IMR-90 (cell line): ENCODE measurements around the gene VPS39. TPM values are rescaled to one million over a fixed set of nuclear protein-coding genes. Genes with fewer than 3 reads are reported as not detected.

Source experiments
- ATAC-seq: fragments of 200-7000 bp; cut with Tn5 transposase; 2 replicates; pipeline ENCODE4 v1.9.1; 2020; ENCODE audit warnings: low read depth, mild to moderate bottlenecking, moderate library complexity
- BruUV-seq: library from RNA; stranded (reverse); fragments of 400-500 nt; replicated peaks from 2 replicates; lab custom pipeline; 2021; lab: Mats Ljungman, UMichigan
- CTCF ChIA-PET: fragments of 300-600 bp; formaldehyde crosslinking; extraction: SDS; loops from one replicate; lab custom pipeline; 2021; ENCODE audit warnings: antibody characterized with exemption; lab: Yijun Ruan, JAX
- POLR2A ChIA-PET: fragments of 300-600 bp; sonication (Branson Sonifier 250); formaldehyde crosslinking; loops from one replicate; lab custom pipeline; 2022; ENCODE audit warnings: antibody characterized with exemption; ENCODE audit not compliant: unreplicated experiment; lab: Charles Lee
- DNase-seq: peaks from one replicate; pipeline ENCODE4 v3.0.0; 2013
- H2AFZ ChIP-seq: replicated peaks from 2 replicates; pipeline ENCODE3; 2013; ENCODE audit warnings: low read length, mild to moderate bottlenecking; ENCODE audit not compliant: poor library complexity
- H2AK5ac ChIP-seq: 2 replicates; pipeline ENCODE4 v1.6.1; 2013; ENCODE audit warnings: low read depth, low read length, inconsistent platforms
- H2AK9ac ChIP-seq: replicated peaks from 2 replicates; pipeline ENCODE3; 2013; ENCODE audit warnings: mild to moderate bottlenecking, low read depth, low read length, moderate library complexity; ENCODE audit not compliant: poor library complexity
- H2BK120ac ChIP-seq: 2 replicates; pipeline ENCODE4 v1.6.1; 2013; ENCODE audit warnings: low read depth, low read length, inconsistent platforms
- H2BK15ac ChIP-seq: 3 replicates; pipeline ENCODE4 v1.6.1; 2013; ENCODE audit warnings: low read depth, low read length, inconsistent platforms
- H2BK20ac ChIP-seq: 2 replicates; pipeline ENCODE4 v1.6.1; 2013; ENCODE audit warnings: low read depth, mild to moderate bottlenecking, inconsistent platforms, low read length, moderate library complexity
- H2BK5ac ChIP-seq: 2 replicates; pipeline ENCODE4 v1.6.1; 2013; ENCODE audit warnings: mild to moderate bottlenecking, low read depth, low read length, inconsistent platforms; ENCODE audit not compliant: poor library complexity, severe bottlenecking
- H3K14ac ChIP-seq: replicated peaks from 2 replicates; pipeline ENCODE4 v1.6.1; 2013; ENCODE audit warnings: low read depth, low read length, inconsistent platforms
- H3K18ac ChIP-seq: 2 replicates; pipeline ENCODE4 v1.6.1; 2013; ENCODE audit warnings: low read depth, low read length, control low read depth
- H3K23ac ChIP-seq: 2 replicates; pipeline ENCODE4 v1.6.1; 2013; ENCODE audit warnings: low read depth, low read length, inconsistent platforms
- H3K27ac ChIP-seq: 2 replicates; pipeline ENCODE4 v1.5.1; 2013; ENCODE audit warnings: mild to moderate bottlenecking, control low read depth, low read length; ENCODE audit not compliant: insufficient read depth
- H3K27me3 ChIP-seq: 2 replicates; pipeline ENCODE4 v1.6.1; 2013; ENCODE audit warnings: low read length; ENCODE audit not compliant: control insufficient read depth, insufficient read depth
- H3K36me3 ChIP-seq: 2 replicates; pipeline ENCODE4 v1.6.1; 2013; ENCODE audit warnings: low read length, mixed read lengths; ENCODE audit not compliant: control insufficient read depth, insufficient read depth
- H3K4ac ChIP-seq: 2 replicates; pipeline ENCODE4 v1.6.1; 2013; ENCODE audit warnings: low read depth, low read length, inconsistent platforms
- H3K4me1 ChIP-seq: 2 replicates; pipeline ENCODE4 v1.6.1; 2013; ENCODE audit warnings: low read length, mixed read lengths; ENCODE audit not compliant: control insufficient read depth, insufficient read depth
- H3K4me2 ChIP-seq: 2 replicates; pipeline ENCODE4 v1.6.1; 2013; ENCODE audit warnings: low read depth, mild to moderate bottlenecking, control low read depth, low read length, moderate library complexity
- H3K4me3 ChIP-seq: 2 replicates; pipeline ENCODE4 v1.5.1; 2013; ENCODE audit warnings: low read depth, mild to moderate bottlenecking, control low read depth, low read length, moderate library complexity; ENCODE audit not compliant: insufficient read depth
- H3K56ac ChIP-seq: 2 replicates; pipeline ENCODE4 v1.6.1; 2013; ENCODE audit warnings: low read length, inconsistent platforms; ENCODE audit not compliant: insufficient read depth; ENCODE audit errors: extremely low read depth
- H3K79me1 ChIP-seq, 2 experiments: 2 replicates each; pipeline ENCODE4 v1.6.1; 2013; ENCODE audit warnings: low read length in 2 of 2, inconsistent platforms in 1 of 2, low read depth in 1 of 2
- H3K9ac ChIP-seq: 2 replicates; pipeline ENCODE4 v1.6.1; 2013; ENCODE audit warnings: low read depth, low read length, control low read depth
- H3K9me1 ChIP-seq: 2 replicates; pipeline ENCODE4 v1.6.1; 2013; ENCODE audit warnings: low read length, inconsistent platforms; ENCODE audit not compliant: insufficient read depth
- H3K9me3 ChIP-seq: 2 replicates; pipeline ENCODE4 v1.6.1; 2013; ENCODE audit warnings: low read length; ENCODE audit not compliant: control insufficient read depth, insufficient read depth
- H4K20me1 ChIP-seq: 2 replicates; pipeline ENCODE4 v1.6.1; 2013; ENCODE audit warnings: low read length, inconsistent platforms; ENCODE audit not compliant: insufficient read depth
- H4K5ac ChIP-seq: 2 replicates; pipeline ENCODE4 v1.6.1; 2013; ENCODE audit warnings: mild to moderate bottlenecking, low read depth, low read length, control low read depth
- H4K8ac ChIP-seq, 2 experiments: 2 replicates each; pipeline ENCODE4 v1.6.1; 2013; ENCODE audit warnings: low read depth in 2 of 2, low read length in 2 of 2, control low read depth in 1 of 2, inconsistent platforms in 1 of 2
- H4K91ac ChIP-seq: 2 replicates; pipeline ENCODE4 v1.6.1; 2013; ENCODE audit warnings: low read depth, low read length, inconsistent platforms; ENCODE audit not compliant: insufficient read depth
- BHLHE40 ChIP-seq: fragments of 150-350 bp; IDR thresholded peaks from 2 replicates; pipeline ENCODE4 v1.6.1; 2016; ENCODE audit warnings: mild to moderate bottlenecking, low read depth, low read length
- CEBPB ChIP-seq: IDR thresholded peaks from 2 replicates; pipeline ENCODE4 v1.6.1; 2012; ENCODE audit warnings: low read depth, low read length, improper control_type of control experiment
- CHD1 ChIP-seq: IDR thresholded peaks from 2 replicates; pipeline ENCODE4 v1.6.1; 2012; ENCODE audit warnings: low read depth, low read length, improper control_type of control experiment
- MAFK ChIP-seq: IDR thresholded peaks from 2 replicates; pipeline ENCODE4 v1.6.1; 2012; ENCODE audit warnings: low read depth, low read length, improper control_type of control experiment
- MAZ ChIP-seq: IDR thresholded peaks from 2 replicates; pipeline ENCODE4 v1.6.1; 2012; ENCODE audit warnings: low read depth, mild to moderate bottlenecking, low read length, improper control_type of control experiment, moderate library complexity, borderline replicate concordance
- MXI1 ChIP-seq: IDR thresholded peaks from 2 replicates; pipeline ENCODE4 v1.6.1; 2012; ENCODE audit warnings: low read depth, mild to moderate bottlenecking, low read length, moderate library complexity, borderline replicate concordance
- NFE2L2 ChIP-seq: fragments of 150-350 bp; IDR thresholded peaks from 2 replicates; pipeline ENCODE4 v1.6.1; 2016; ENCODE audit warnings: low read depth, mild to moderate bottlenecking, low read length
- POLR2A ChIP-seq: IDR thresholded peaks from 2 replicates; pipeline ENCODE4 v1.6.1; 2012; ENCODE audit warnings: mild to moderate bottlenecking, low read depth, low read length
- RAD21 ChIP-seq: IDR thresholded peaks from 2 replicates; pipeline ENCODE4 v1.6.1; 2012; ENCODE audit warnings: low read length, improper control_type of control experiment
- RCOR1 ChIP-seq: IDR thresholded peaks from 2 replicates; pipeline ENCODE4 v1.6.1; 2012; ENCODE audit warnings: mild to moderate bottlenecking, low read length, improper control_type of control experiment; ENCODE audit not compliant: insufficient replicate concordance
- RFX5 ChIP-seq: IDR thresholded peaks from 2 replicates; pipeline ENCODE4 v1.8.0; 2012; ENCODE audit warnings: low read depth, mild to moderate bottlenecking, low read length, moderate library complexity
- SMC3 ChIP-seq: fragments of 150-350 bp; IDR thresholded peaks from 2 replicates; pipeline ENCODE4 v1.6.1; 2016; ENCODE audit warnings: low read depth, mild to moderate bottlenecking, antibody characterized with exemption, low read length, moderate library complexity
- WGBS, 2 experiments: methylation state at CpG; one replicate each; pipeline versions ENCODE4 v1.1.5 to v1.1.7; 2013; ENCODE audit warnings: missing lambda C conversion rate in 2 of 2; ENCODE audit not compliant: insufficient read length in 1 of 2; ENCODE audit errors: extremely low coverage in 2 of 2; 5-methylcytosine and 5-hydroxymethylcytosine counted together
- dilution Hi-C: fragments of 300-500 bp; cut with HindIII; formaldehyde crosslinking; loops from one replicate; pipeline ENCODE4 v1.14.3; 2018; ENCODE audit warnings: low sequenced_read_pairs; ENCODE audit not compliant: unreplicated experiment
- in situ Hi-C: fragments of 300-500 bp; cut with MboI; formaldehyde crosslinking; loops from 3 replicates; pipeline ENCODE4 v1.14.3; 2019; ENCODE audit warnings: low sequenced_read_pairs, inconsistent platforms, mixed read lengths
- intact Hi-C: fragments of 100-400 bp; cut with micrococcal nuclease; formaldehyde crosslinking; loops from 2 replicates; pipeline ENCODE4 v1.10.0; 2022
- polyA plus RNA-seq, 3 experiments: library from polyadenylated mRNA; depleted of rRNA; stranded (reverse); fragments of >200 nt; gene quantifications; 2 replicates each; pipeline ENCODE4 v1.2.3, GENCODE V29; 2012; ENCODE audit warnings: low replicate concordance in 1 of 3
- total RNA-seq: library from RNA; depleted of rRNA; stranded (reverse); fragments of >200 nt; gene quantifications from 2 replicates; pipeline ENCODE4 v1.2.3, GENCODE V29; 2012
- TF ChIP-seq, protein P1 (sequence below): fragments of 150-350 bp; IDR thresholded peaks from 2 replicates; pipeline ENCODE4 v1.6.1; 2017; ENCODE audit warnings: mild to moderate bottlenecking, antibody characterized with exemption, low read length, low read depth
- TF ChIP-seq, protein P2 (sequence below): conservative IDR thresholded peaks from 2 replicates; pipeline ENCODE4 v1.5.1; 2012; ENCODE audit warnings: mild to moderate bottlenecking, low read depth, low read length, improper control_type of control experiment
- TF ChIP-seq, protein P3 (sequence below): fragments of 150-350 bp; IDR thresholded peaks from 2 replicates; pipeline ENCODE4 v1.6.1; 2016; ENCODE audit warnings: low read depth, mild to moderate bottlenecking, low read length, moderate library complexity, borderline replicate concordance

The VPS39 gene
- total and polyA plus RNA-seq, 2 of the 4 experiments (the other 2 are of a cell fraction): 49.7 to 52.2 TPM

DNA sequence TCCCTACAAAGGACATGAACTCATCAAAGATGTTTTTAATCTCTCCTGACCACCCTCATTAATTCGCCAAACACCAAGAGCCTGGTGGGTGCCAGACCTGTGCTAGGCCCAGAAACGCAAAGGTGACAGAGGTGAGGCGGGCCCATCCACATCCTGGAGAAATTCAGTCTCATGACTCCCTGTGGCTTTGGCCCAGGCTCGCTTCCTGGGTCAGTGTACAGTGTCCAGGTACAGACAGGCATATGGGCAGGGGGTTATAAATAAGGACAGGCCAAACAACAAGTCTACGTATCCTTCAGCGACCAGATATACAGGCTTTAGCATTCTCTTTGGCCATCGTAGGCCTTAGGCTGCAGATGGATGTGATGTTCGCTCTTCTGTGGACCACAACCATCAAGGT lies 50.7 kb downstream of the VPS39 start:
- dilution Hi-C loops: no loop called here

More for the DNA sequence above, 50.7 kb downstream of the VPS39 start:
- Histone ChIP-seq H2BK120ac (no peak overlapping the region), H3K4me3 (no peak overlapping the region), H3K56ac (no peak overlapping the region), H3K9ac (no peak overlapping the region), H2AK9ac (no peak overlapping the region), H2BK20ac (no peak overlapping the region), H3K9me3 (no peaks in the 10 kb centered on the region), H3K4me1 (peaks cover 4% of the 10 kb centered on the region; the same call in 1 of the 2 replicates), H3K79me1 (no peaks in the 10 kb centered on the region), H3K4me2 (no peak overlapping the region), H2BK15ac (no peak overlapping the region), H3K27ac (no peak overlapping the region), H2BK5ac (no peak overlapping the region), H4K20me1 (no peaks in the 10 kb centered on the region), H3K4ac (no peak overlapping the region), H3K27me3 (no peaks in the 10 kb centered on the region; the same call in 1 of the 2 replicates), H3K23ac (no peak overlapping the region), H4K8ac (no peak overlapping the region), H3K14ac (no peak overlapping the region), H3K9me1 (peaks cover 20% of the 10 kb centered on the region), H2AK5ac (no peak overlapping the region), H3K36me3 (peaks cover 34% of the 10 kb centered on the region), H3K18ac (no peak overlapping the region), H4K5ac (no peak overlapping the region), H2AFZ (no peak overlapping the region), H4K91ac (no peak overlapping the region)
- TF ChIP-seq MAFK (no peak), RAD21 (no peak), RFX5 (no peak), SMC3 (no peak), POLR2A (no peak), BHLHE40 (no peak), CHD1 (no peak), CEBPB (no peak), MAZ (no peak), MXI1 (no peak), NFE2L2 (no peak), RCOR1 (no peak)
- TF ChIP-seq, protein P1, sequence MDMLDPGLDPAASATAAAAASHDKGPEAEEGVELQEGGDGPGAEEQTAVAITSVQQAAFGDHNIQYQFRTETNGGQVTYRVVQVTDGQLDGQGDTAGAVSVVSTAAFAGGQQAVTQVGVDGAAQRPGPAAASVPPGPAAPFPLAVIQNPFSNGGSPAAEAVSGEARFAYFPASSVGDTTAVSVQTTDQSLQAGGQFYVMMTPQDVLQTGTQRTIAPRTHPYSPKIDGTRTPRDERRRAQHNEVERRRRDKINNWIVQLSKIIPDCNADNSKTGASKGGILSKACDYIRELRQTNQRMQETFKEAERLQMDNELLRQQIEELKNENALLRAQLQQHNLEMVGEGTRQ: no peak
- TF ChIP-seq, protein P2, sequence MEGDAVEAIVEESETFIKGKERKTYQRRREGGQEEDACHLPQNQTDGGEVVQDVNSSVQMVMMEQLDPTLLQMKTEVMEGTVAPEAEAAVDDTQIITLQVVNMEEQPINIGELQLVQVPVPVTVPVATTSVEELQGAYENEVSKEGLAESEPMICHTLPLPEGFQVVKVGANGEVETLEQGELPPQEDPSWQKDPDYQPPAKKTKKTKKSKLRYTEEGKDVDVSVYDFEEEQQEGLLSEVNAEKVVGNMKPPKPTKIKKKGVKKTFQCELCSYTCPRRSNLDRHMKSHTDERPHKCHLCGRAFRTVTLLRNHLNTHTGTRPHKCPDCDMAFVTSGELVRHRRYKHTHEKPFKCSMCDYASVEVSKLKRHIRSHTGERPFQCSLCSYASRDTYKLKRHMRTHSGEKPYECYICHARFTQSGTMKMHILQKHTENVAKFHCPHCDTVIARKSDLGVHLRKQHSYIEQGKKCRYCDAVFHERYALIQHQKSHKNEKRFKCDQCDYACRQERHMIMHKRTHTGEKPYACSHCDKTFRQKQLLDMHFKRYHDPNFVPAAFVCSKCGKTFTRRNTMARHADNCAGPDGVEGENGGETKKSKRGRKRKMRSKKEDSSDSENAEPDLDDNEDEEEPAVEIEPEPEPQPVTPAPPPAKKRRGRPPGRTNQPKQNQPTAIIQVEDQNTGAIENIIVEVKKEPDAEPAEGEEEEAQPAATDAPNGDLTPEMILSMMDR: no peak
- TF ChIP-seq, protein P3, sequence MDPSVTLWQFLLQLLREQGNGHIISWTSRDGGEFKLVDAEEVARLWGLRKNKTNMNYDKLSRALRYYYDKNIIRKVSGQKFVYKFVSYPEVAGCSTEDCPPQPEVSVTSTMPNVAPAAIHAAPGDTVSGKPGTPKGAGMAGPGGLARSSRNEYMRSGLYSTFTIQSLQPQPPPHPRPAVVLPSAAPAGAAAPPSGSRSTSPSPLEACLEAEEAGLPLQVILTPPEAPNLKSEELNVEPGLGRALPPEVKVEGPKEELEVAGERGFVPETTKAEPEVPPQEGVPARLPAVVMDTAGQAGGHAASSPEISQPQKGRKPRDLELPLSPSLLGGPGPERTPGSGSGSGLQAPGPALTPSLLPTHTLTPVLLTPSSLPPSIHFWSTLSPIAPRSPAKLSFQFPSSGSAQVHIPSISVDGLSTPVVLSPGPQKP: no peak
- 100% methylated on average over 3 of the region's 8 CpGs; no CpG with 5 or more reads in 1 of the 2 experiments for WGBS, 2 experiments
- ATAC-seq: no peak
- ChIA-PET POLR2A (no interaction called here), CTCF (no interaction called here)
- in situ Hi-C loops: no loop called here
- BruUV-seq: no TSS peak
- intact Hi-C loops: no loop called here
- no peak for DNase-seq
